Activated T-helper 9 cell treated with anti-CD3 and anti-CD28 coated beads, Interleukin-2, amount 50 U/mL, for 16 hours (primary cell): ENCODE data around the gene LAMA5.

Experiments
- DNase-seq: peaks from one replicate; pipeline ENCODE4 v3.0.0-alpha.2; 2020; ENCODE audit warnings: low read depth

Gene LAMA5

DNA sequence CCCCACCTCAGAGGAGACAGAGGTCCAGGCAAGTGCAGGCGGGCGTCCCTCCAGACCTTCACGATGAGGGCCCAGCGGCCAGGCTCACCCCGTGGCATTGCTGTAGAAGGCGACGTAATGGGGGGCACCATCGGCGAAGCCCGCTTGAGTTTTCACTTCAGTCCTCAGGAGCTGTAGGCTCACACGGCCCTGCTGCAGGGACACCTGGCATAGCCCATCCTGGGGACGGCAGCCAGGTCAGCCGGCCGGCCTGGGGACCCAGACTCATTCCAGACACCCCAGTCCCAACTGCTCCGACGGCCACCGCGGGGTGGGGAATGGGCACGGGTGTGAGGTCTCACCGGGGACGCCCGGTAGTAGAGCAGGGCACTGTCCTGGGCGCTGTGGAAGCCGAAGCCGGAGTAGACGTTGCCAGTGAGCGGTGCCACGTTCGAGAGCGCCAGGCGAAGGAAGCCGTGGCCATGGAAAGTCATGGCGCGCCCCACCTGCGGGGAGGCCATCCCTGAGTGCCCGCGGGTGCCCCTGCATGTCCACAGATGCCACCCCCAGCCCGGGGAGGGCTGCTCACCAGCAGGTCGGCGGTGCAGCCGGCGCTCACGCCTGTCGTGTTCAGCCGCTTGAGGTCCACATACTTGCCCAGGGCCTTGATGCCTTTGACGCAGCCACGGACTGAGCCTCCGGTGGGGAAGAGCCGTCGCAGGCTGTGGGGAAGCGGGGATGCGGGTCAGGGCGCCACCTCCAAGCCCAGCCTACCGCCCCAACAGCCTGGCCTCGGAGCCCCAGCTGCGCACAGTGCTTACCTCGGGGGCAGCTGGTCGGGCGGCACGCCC is 55.1 kb downstream of the LAMA5 start:
- no peak for DNase-seq

DNA sequence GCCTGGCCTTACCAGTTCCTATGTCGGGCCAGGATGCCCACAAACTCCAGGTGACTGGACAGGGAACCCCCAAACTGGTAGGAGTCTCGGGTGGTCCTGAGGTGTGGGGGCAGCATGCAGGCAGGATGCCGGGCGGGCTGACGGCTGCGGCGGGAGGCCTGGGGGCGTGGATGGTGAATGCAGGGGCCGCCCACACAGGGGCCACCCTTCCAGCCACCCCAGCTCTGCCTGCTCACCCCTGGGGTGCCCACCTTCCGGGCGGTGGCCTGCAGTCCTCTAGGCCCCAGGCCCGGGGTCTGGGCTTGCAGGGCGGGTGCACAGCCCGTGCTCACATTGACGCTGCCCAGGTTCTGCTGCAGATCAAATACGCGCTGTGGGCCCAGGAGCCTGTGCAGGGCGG is 56.0 kb downstream of the LAMA5 start:
- DNase-seq: no peak

DNA sequence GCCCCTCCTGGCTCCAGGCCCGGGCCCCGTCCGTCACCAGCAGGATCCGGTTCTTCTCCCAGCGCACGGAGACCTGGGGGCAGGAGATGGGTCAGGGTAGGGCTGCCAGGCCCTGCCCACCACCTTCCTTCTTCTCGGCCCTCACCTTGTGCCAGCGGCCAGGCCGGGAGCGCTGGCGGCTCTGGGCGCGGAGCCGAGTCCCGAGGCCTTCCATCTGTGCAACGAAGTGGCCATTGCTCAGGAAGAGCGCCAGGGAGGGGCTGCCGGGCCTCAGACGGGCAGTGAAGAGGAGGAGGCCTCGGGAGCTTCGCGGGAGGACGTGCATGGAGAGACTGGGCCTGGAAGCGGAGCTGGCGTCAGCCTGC is 56.4 kb downstream of the LAMA5 start:
- no peak for DNase-seq

GRCh38 chr20:62309947-62310756 is 57.0 kb downstream of the LAMA5 start:
- DNase-seq: no peak

GRCh38 chr20:62309198-62309944 is 57.7 kb downstream of the LAMA5 start:
- DNase-seq: no peak

GRCh38 chr20:62308102-62308822 is 58.9 kb downstream of the LAMA5 start:
- DNase-seq: no peak

DNA sequence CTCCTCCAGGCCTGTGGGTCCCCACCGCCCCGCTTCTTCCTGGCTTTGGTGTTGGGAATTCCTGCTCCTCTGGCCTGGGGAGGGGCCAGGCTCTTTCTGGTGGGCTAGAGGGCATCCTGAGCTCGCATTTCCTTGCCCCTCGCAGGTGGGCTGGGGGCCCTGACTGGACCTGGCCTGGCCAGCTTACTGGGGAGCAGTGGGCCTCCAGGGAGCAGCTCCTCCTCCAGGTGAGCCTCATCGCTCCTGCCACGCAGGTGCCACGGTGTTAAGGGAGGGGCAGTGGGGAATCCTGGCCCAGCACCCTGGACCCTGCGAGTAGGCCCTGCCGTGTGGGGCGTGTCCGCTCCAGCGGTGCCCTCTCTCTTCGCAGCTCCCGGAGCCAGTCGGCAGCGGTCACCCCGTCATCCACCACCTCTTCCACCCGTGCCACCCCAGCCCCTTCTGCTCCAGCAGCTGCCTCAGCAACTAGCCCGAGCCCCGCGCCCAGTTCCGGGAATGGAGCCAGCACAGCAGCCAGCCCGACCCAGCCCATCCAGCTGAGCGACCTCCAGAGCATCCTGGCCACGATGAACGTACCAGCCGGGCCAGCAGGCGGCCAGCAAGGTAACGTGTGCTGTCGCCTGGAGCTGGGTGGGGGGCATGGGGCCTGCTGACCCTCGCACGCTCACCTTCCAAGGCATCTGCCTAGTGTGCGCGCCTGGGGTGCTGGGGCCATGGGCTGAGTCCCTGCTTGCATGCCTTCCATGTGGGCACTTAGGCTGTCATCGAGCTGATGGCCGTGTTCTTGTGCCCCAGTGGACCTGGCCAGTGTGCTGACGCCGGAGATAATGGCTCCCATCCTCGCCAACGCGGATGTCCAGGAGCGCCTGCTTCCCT is 59.6 kb downstream of the LAMA5 start:
- no peak for DNase-seq

GRCh38 chr20:62306414-62307187 is 60.5 kb downstream of the LAMA5 start:
- no peak for DNase-seq

- no peak for DNase-seq
These were observed 61.2 kb downstream of the LAMA5 start for GRCh38 chr20:62305765-62306413.

GRCh38 chr20:62305149-62305764 is 61.9 kb downstream of the LAMA5 start:
- no peak for DNase-seq

GRCh38 chr20:62304331-62305148 is 62.6 kb downstream of the LAMA5 start:
- DNase-seq: no peak

DNA sequence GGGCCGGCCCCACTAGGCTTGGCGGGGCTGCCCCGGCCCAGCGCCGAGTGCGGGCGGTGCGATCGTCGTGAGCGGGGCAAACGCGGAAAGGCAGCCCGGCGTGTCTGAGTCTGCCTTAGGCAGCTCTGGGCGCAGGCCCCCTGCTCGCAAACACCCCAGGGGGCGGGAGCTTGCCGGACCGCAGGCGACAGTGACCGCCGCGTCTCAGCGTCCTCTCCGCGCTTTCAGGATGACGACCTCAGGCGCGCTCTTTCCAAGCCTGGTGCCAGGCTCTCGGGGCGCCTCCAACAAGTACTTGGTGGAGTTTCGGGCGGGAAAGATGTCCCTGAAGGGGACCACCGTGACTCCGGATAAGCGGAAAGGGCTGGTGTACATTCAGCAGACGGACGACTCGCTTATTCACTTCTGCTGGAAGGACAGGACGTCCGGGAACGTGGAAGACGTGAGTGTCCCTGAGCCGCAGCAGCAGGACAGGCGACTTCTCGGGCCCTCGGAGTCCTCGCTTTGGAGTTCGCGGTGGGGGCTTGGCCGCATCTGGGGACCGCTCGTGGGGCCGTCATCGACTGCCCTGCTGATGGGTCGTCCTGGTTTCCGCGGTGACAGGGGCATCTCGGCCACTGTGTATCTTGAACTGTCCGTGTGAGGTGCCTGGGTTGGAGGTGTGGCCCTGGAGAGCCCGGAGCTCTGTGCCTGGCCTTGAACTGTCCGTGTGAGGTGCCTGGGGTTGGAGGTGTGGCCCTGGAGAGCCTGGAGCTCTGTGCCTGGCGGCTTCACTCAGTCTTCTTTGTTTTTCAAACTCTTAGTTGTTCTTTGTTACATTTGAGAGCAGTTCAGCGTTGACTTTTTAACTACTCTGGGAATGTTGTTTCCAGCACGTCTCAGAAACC is 63.5 kb downstream of the LAMA5 start:
- DNase-seq: no peak

DNA sequence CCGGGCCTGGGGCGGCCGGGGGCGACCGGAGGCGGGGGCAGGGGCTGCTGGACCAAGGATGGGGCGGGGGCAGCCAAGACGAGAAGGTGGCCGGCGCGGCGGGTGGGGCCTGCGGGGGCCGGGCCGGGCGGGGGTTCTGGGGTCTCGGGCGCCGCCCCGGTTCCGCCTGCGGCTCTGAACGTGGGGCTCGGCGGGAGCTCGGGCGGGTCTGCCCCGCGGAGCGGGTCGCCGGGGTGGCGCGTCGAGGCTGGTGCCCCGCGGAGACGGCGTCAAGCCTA is 64.1 kb downstream of the LAMA5 start:
- no peak for DNase-seq

DNA sequence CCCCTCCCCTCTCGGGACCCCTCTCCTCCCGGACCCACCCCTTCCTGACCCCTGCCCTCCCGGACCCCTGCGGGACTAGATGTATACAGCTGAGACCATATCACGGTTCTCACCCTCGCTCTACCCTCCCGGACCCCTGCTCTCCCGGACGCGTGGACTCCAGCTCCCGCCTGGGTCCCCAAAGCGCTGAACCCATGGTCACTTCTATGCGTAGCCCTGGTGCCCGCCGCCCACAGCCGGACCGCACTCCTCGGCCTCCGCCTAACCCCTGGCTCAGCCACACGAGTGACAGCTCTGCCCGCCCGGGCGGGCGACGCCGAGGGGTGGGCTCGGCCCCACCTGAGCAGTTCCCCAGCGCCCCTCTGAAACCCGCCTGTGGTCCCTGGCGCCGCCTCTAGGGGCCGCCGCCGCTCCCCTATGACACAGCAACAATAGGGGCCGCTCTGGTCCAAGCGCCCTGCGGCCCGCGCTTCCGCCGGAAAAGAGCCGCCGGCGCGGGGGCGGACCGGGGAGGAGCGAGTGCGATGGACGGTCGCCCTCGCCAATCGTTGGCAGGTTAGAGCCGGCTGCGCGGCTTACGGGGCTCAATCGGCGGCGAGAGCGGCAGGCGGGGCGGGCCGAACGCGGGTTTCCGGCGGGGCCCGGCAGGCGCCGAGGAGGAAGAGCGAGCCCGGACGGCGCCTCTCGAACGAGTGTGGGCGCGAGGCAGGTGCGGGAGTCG is 64.6 kb downstream of the LAMA5 start, which contains the start of gene ADRM1:
ADRM1 (plus strand) TSS at position 657 of the 721 bp plus-strand sequence. CDS start 572 bp downstream, outside the sequence.
- peak; percentile 97 for DNase-seq

GRCh38 chr20:62301773-62302340 is 65.3 kb downstream of the LAMA5 start:
- DNase-seq: peak; percentile 82

DNA sequence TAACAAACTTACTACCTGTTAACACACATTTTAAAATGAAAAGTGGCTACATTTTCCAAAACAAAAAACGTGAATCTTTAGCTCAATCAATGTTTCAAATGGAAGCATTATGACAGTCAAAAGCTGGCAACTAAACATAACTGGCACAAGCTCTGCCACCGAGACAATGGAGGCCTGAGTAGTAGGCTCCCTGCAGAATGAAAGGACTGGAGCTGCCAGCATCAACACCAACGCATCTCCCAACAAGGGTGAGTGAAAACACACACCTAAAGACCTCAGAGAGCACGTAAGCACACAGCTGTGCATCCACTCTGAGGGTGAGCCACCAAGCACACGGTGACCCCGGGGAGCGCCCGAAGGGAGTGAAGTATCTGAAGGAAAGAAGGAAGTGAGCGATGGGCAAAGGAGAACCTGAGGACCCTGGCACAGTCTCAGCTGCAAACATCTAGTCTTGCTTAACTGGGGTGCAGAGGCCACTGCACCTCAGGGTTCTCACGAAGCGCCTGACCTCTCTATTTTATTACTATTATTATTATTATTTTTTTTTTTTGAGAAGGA is 65.9 kb downstream of the LAMA5 start:
- no peak for DNase-seq
